ENCODE measurements around the gene PHF1. TPM values are rescaled to one million over a fixed set of nuclear protein-coding genes. Genes with fewer than 3 reads are reported as not detected.

PHF1 gene
- total and polyA plus RNA-seq, 2 of the 13 experiments (the other 11 are each of a cell fraction or from before 2014, with no cell fraction given), result 25.4 to 61.9 TPM

- TF ChIP-seq ZFP90 (CRISPR knock-in tag; IDR thresholded peaks at IDR 0.05; ENCODE audit: borderline replicate concordance) (no peak; the same call in none of the 2 replicates), NCOA5 (CRISPR knock-in tag; IDR thresholded peaks at IDR 0.05) (no peak), PRDM10 (CRISPR knock-in tag; IDR thresholded peaks at IDR 0.05; ENCODE audit: low read depth) (peak; percentile 83; the same call in 1 of the 2 replicates), RBFOX2 (IDR thresholded peaks at IDR 0.05; ENCODE audit: low read depth, low read length) (peak; percentile 96), ARID2 (CRISPR knock-in tag; IDR thresholded peaks at IDR 0.05; ENCODE audit: borderline replicate concordance) (peak; percentile 95), RFXANK (CRISPR knock-in tag; IDR thresholded peaks at IDR 0.05) (peak; percentile 84), ZNF501 (CRISPR knock-in tag; IDR thresholded peaks at IDR 0.05) (peak; percentile 98), ZNF564 (CRISPR knock-in tag; IDR thresholded peaks at IDR 0.05) (peak; percentile 72), ZNF282 (IDR thresholded peaks at IDR 0.05; ENCODE audit: partially characterized antibody) (no peak), HBP1 (CRISPR knock-in tag; IDR thresholded peaks at IDR 0.05; ENCODE audit: low read depth) (peak; percentile 95), CENPT (CRISPR knock-in tag; IDR thresholded peaks at IDR 0.05; ENCODE audit: low read depth) (peak; percentile 86; the same call in 1 of the 2 replicates), ZNF772 (CRISPR knock-in tag; IDR thresholded peaks at IDR 0.05) (peak; percentile 88; the same call in 1 of the 2 replicates), CCDC6 (CRISPR knock-in tag; IDR thresholded peaks at IDR 0.05) (0 out of 2 replicates have a peak, but pooled peaks have one; percentile 90), LRRFIP1 (CRISPR knock-in tag; conservative IDR thresholded peaks at IDR 0.05) (no peak), PCBP1 (IDR thresholded peaks at IDR 0.05; ENCODE audit: borderline replicate concordance, low read depth, low read length) (0 out of 2 replicates have a peak, but pooled peaks have one; percentile 68), GZF1 (CRISPR knock-in tag; IDR thresholded peaks at IDR 0.05) (peak; percentile 62; the same call in 1 of the 2 replicates), ZNF224 (CRISPR knock-in tag; IDR thresholded peaks at IDR 0.05) (peak; percentile 97), ZNF558 (CRISPR knock-in tag; IDR thresholded peaks at IDR 0.05; ENCODE audit: borderline replicate concordance) (peak; percentile 91; the same call in 1 of the 2 replicates), ZNF614 (CRISPR knock-in tag; IDR thresholded peaks at IDR 0.05; ENCODE audit: borderline replicate concordance) (peak; percentile 72; the same call in 1 of the 2 replicates)
These were observed 43.5 kb downstream of the PHF1 start, which contains the start of gene ZBTB9 (continued) for GRCh38 chr6:33454009-33454946.
